H9 (cell line): ENCODE results near the gene SPATA1. TPM values are rescaled to one million over a fixed set of nuclear protein-coding genes. Genes with fewer than 3 reads are reported as not detected.

Experiments used
- DNase-seq: peaks from one replicate; pipeline ENCODE4 v3.0.0-alpha.2; 2017
- H2AFZ ChIP-seq: one replicate; pipeline ENCODE4 v1.6.1; 2013; ENCODE audit warnings: mild to moderate bottlenecking, low read length, control low read depth, moderate library complexity
- H2AK5ac ChIP-seq: 2 replicates; pipeline ENCODE4 v1.6.1; 2013; ENCODE audit warnings: low read length, control low read depth, mixed read lengths; ENCODE audit not compliant: insufficient read length
- H2BK120ac ChIP-seq: one replicate; pipeline ENCODE4 v1.6.1; 2013; ENCODE audit warnings: low read depth, mild to moderate bottlenecking, low read length, control low read depth, inconsistent platforms; ENCODE audit not compliant: poor library complexity, severe bottlenecking
- H2BK12ac ChIP-seq: 2 replicates; pipeline ENCODE4 v1.6.1; 2013; ENCODE audit warnings: low read length, control low read depth, mixed read lengths, low read depth; ENCODE audit not compliant: insufficient read length
- H2BK15ac ChIP-seq: 2 replicates; pipeline ENCODE4 v1.6.1; 2013; ENCODE audit warnings: low read depth, low read length, control low read depth
- H2BK20ac ChIP-seq: one replicate; pipeline ENCODE4 v1.6.1; 2013; ENCODE audit warnings: low read depth, mild to moderate bottlenecking, low read length, control low read depth, inconsistent platforms; ENCODE audit not compliant: poor library complexity, severe bottlenecking
- H2BK5ac ChIP-seq: 2 replicates; pipeline ENCODE4 v1.6.1; 2013; ENCODE audit warnings: low read length, control low read depth, mixed read lengths; ENCODE audit not compliant: insufficient read length
- H3K14ac ChIP-seq: 2 replicates; pipeline ENCODE4 v1.6.1; 2013; ENCODE audit warnings: low read length, control low read depth; ENCODE audit not compliant: insufficient read depth
- H3K18ac ChIP-seq: 2 replicates; pipeline ENCODE4 v1.6.1; 2013; ENCODE audit warnings: low read depth, mild to moderate bottlenecking, mixed read lengths, low read length, control low read depth; ENCODE audit not compliant: insufficient read length
- H3K23ac ChIP-seq: 2 replicates; pipeline ENCODE4 v1.6.1; 2013; ENCODE audit warnings: low read length, control low read depth, mixed read lengths, low read depth; ENCODE audit not compliant: insufficient read length
- H3K23me2 ChIP-seq: 2 replicates; pipeline ENCODE4 v1.6.1; 2013; ENCODE audit warnings: low read depth, mild to moderate bottlenecking, mixed read lengths, low read length, control low read depth; ENCODE audit not compliant: insufficient read length, poor library complexity, severe bottlenecking
- H3K27ac ChIP-seq: 2 replicates; pipeline ENCODE4 v1.5.1; 2013; ENCODE audit warnings: low read length, control low read depth, mixed read lengths, low read depth; ENCODE audit not compliant: insufficient read length
- H3K27me3 ChIP-seq: 2 replicates; pipeline ENCODE4 v1.6.1; 2013; ENCODE audit warnings: low read length, control low read depth, inconsistent platforms; ENCODE audit not compliant: insufficient read depth
- H3K4ac ChIP-seq: 2 replicates; pipeline ENCODE4 v1.6.1; 2013; ENCODE audit warnings: low read depth, mild to moderate bottlenecking, control low read depth, inconsistent platforms, low read length, moderate library complexity
- H3K4me1 ChIP-seq: 2 replicates; pipeline ENCODE4 v1.6.1; 2013; ENCODE audit warnings: low read length, control low read depth, inconsistent platforms; ENCODE audit not compliant: insufficient read depth
- H3K4me2 ChIP-seq: 2 replicates; pipeline ENCODE4 v1.6.1; 2013; ENCODE audit warnings: low read length, control low read depth, mixed read lengths; ENCODE audit not compliant: insufficient read length, insufficient read depth
- H3K56ac ChIP-seq: 2 replicates; pipeline ENCODE4 v1.6.1; 2013; ENCODE audit warnings: low read depth, mild to moderate bottlenecking, mixed read lengths, low read length, control low read depth; ENCODE audit not compliant: insufficient read length
- H3K79me1 ChIP-seq: 2 replicates; pipeline ENCODE4 v1.6.1; 2013; ENCODE audit warnings: low read depth, mild to moderate bottlenecking, moderate library complexity, low read length, control low read depth, inconsistent platforms; ENCODE audit not compliant: insufficient read depth, poor library complexity, severe bottlenecking
- H3K79me2 ChIP-seq: 2 replicates; pipeline ENCODE4 v1.6.1; 2013; ENCODE audit warnings: low read length, control low read depth, inconsistent platforms; ENCODE audit not compliant: insufficient read depth
- H3K9ac ChIP-seq: 2 replicates; pipeline ENCODE4 v1.6.1; 2013; ENCODE audit warnings: low read length, control low read depth, mixed read lengths; ENCODE audit not compliant: insufficient read length; ENCODE audit errors: extremely low read depth
- H3K9me3 ChIP-seq: one replicate; pipeline ENCODE4 v1.6.1; 2013; ENCODE audit warnings: low read depth, low read length, inconsistent platforms; ENCODE audit not compliant: control insufficient read depth
- H3T11ph ChIP-seq: one replicate; pipeline ENCODE4 v1.6.1; 2013; ENCODE audit warnings: mild to moderate bottlenecking, low read length, control low read depth, inconsistent platforms
- H4K20me1 ChIP-seq: one replicate; pipeline ENCODE4 v1.6.1; 2013; ENCODE audit not compliant: control insufficient read depth, insufficient read length, insufficient read depth
- H4K5ac ChIP-seq: 2 replicates; pipeline ENCODE4 v1.6.1; 2013; ENCODE audit warnings: low read depth, mild to moderate bottlenecking, mixed read lengths, low read length, control low read depth; ENCODE audit not compliant: insufficient read length
- H4K8ac ChIP-seq: replicated peaks from 2 replicates; pipeline ENCODE4 v1.6.1; 2013; ENCODE audit warnings: low read length, control low read depth, mixed read lengths, low read depth; ENCODE audit not compliant: insufficient read length
- H4K91ac ChIP-seq: 2 replicates; pipeline ENCODE4 v1.6.1; 2013; ENCODE audit warnings: low read depth, mild to moderate bottlenecking, moderate library complexity, mixed read lengths, low read length, control low read depth; ENCODE audit not compliant: insufficient read length
- H3K27ac Mint-ChIP-seq, 3 experiments: 2 replicates in 2 of 3; 3 replicates in 1 of 3; pipeline ENCODE4 v1.8.0; 2020 to 2021; ENCODE audit warnings: mixed read lengths in 3 of 3, mild to moderate bottlenecking in 1 of 3, moderate library complexity in 1 of 3
- H3K27me3 Mint-ChIP-seq: 2 replicates; pipeline ENCODE4 v1.8.0; 2021; ENCODE audit warnings: low read depth, mild to moderate bottlenecking, moderate library complexity, mixed read lengths
- H3K36me3 Mint-ChIP-seq, 3 experiments: 2 replicates in 2 of 3; 3 replicates in 1 of 3; pipeline ENCODE4 v1.8.0; 2020 to 2021; ENCODE audit warnings: low read depth in 3 of 3, mixed read lengths in 3 of 3; ENCODE audit not compliant: insufficient read depth in 1 of 3
- H3K4me1 Mint-ChIP-seq, 2 experiments: 2 replicates each; pipeline ENCODE4 v1.8.0; 2020; ENCODE audit warnings: mixed read lengths in 2 of 2
- H3K4me3 Mint-ChIP-seq, 2 experiments: 2 replicates in 1 of 2; 3 replicates in 1 of 2; pipeline ENCODE4 v1.8.0; 2020 to 2021; ENCODE audit warnings: mild to moderate bottlenecking in 2 of 2, mixed read lengths in 2 of 2, moderate library complexity in 1 of 2
- H3K9me3 Mint-ChIP-seq, 2 experiments: 2 replicates in 1 of 2; 3 replicates in 1 of 2; pipeline ENCODE4 v1.8.0; 2020; ENCODE audit warnings: mild to moderate bottlenecking in 2 of 2, mixed read lengths in 2 of 2, moderate library complexity in 1 of 2
- CTCF ChIP-seq: fragments of 200-600 bp; sonication (generic); conservative IDR thresholded peaks from 3 replicates; pipeline ENCODE4 v1.8.0; 2021; ENCODE audit warnings: antibody characterized with exemption, mild to moderate bottlenecking
- total RNA-seq: library from RNA; stranded (reverse); gene quantifications from 2 replicates; pipeline ENCODE4 v1.2.1, GENCODE V29; 2021

SPATA1 gene
- total RNA-seq, 1 experiment from 2014 or later: not detected

GRCh38 chr1:84467298-84467697, 38.9 kb upstream of the SPATA1 start:
- Histone ChIP-seq H3T11ph (no peak overlapping the region), H3K9me3 (no peaks in the 10 kb centered on the region), H3K27me3 (no peaks in the 10 kb centered on the region), H3K18ac (no peak overlapping the region), H3K79me2 (no peaks in the 10 kb centered on the region), H2AFZ (no peak overlapping the region), H3K4me1 (no peaks in the 10 kb centered on the region), H2BK5ac (no peak overlapping the region), H2BK15ac (no peak overlapping the region), H3K4ac (no peak overlapping the region), H3K9ac (no peak overlapping the region), H3K23ac (no peak overlapping the region), H2BK120ac (no peak overlapping the region), H3K27ac (no peak overlapping the region), H3K4me2 (no peak overlapping the region), H3K79me1 (no peaks in the 10 kb centered on the region), H4K91ac (no peak overlapping the region), H3K14ac (no peak overlapping the region), H2BK12ac (no peak overlapping the region), H2BK20ac (no peak overlapping the region), H4K8ac (no peak overlapping the region), H3K56ac (no peak overlapping the region), H4K5ac (no peak overlapping the region), H2AK5ac (no peak overlapping the region), H3K23me2 (no peaks in the 10 kb centered on the region), H4K20me1 (no peaks in the 10 kb centered on the region)
- Mint-ChIP-seq H3K27me3 (peaks cover 85% of the 10 kb centered on the region), H3K27ac (no peak overlapping the region), H3K4me1 (no peaks in the 10 kb centered on the region), H3K9me3 (no peaks in the 10 kb centered on the region), H3K4me3 (no peak overlapping the region), H3K36me3 (no peaks in the 10 kb centered on the region)
- no peak for TF ChIP-seq CTCF
- DNase-seq: no peak
